Measurements from ENCODE around the gene RGS16. TPM values are rescaled to one million over a fixed set of nuclear protein-coding genes. Genes with fewer than 3 reads are reported as not detected.

RGS16 gene
- total RNA-seq, 2 experiments from 2014 or later, result 1.4 TPM

DNA sequence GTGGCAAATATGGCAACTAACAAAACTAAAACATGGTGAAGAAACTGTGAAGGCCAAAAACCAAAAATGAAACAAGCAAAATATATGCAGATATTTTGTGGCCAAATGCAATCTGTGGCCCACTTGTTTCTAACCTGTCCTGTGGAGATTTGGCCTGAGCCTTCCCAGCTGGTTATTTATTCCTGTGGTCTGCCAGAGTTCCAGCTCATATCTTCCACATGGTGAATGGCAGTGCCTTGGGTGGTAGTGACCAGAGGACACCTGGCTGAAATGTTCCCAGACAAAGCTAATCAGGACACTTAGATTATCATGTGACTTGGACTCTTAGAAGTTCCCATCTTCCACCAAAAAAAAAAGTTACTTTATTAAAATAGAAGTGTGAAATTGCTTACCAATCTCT, 54.8 kb downstream of the RGS16 start:
- Mint-ChIP-seq H3K9me3 (peaks cover 3% of the 10 kb centered on the region), H3K27ac (no peak overlapping the region), H3K4me1 (no peaks in the 10 kb centered on the region), H3K36me3 (no peaks in the 10 kb centered on the region), H3K27me3 (peaks cover 14% of the 10 kb centered on the region), H3K4me3 (no peak overlapping the region)
- no peak for DNase-seq
- ATAC-seq (ENCODE audit: low read depth), result no peak
- POLR2A ChIA-PET, result no interaction called here

Other genes starting within 250 kb of the RGS16 start
- 10 to 100 TPM; 65.8 to 72.8 TPM for gene GLUL, start 212.6 kb downstream of the RGS16 start, total RNA-seq
- not detected for gene TEDDM1, start 203.7 kb downstream of the RGS16 start, total RNA-seq
- gene RGSL1, start 154.2 kb downstream of the RGS16 start, total RNA-seq, result not detected
- gene RNASEL, start 15.1 kb downstream of the RGS16 start, total RNA-seq, result 10 to 100 TPM; 11.4 to 13.2 TPM
- gene RGS8, start 80.2 kb upstream of the RGS16 start, total RNA-seq, result not detected
- gene NPL, start 185.4 kb upstream of the RGS16 start, total RNA-seq, result 1 to 10 TPM; 5.6 to 6.2 TPM
- 100 to 1,000 TPM; 176 to 180 TPM for gene DHX9, start 235.0 kb upstream of the RGS16 start, total RNA-seq

Measured in activated naive CD8-positive, alpha-beta T cell treated with anti-CD3 and anti-CD28 coated beads, Interleukin-2, amount 10 ng/mL, durations not matched to agents 7 days and 5 days (primary cell).